ENCODE measurements around the gene CHCHD3.

The CHCHD3 gene

DNA sequence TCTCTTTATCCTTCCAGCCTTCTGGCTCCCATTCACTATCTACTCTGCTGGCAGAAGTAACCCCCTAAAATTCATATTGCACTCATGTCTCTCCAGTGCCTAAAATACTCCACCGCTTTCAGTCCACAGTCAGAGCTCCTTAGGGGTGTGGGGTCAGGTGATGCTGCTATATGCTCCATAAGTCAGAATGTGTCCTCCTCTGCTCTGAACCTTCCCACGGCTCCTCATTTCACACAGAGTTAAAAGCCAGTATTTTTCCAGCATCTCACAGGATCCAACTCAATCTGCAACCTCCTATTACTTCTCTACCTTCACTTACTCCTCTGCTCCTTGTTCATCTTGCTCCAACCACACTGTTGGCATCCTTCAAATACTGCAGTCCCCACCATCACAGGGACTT, 31.1 kb upstream of the CHCHD3 start:
- FAIRE-seq (no peak), DNase-seq (ENCODE audit: insufficient read length, low spot score) (no peak)
- no peak for TF ChIP-seq PAX5 (IDR thresholded peaks at IDR 0.05; ENCODE audit: insufficient read depth, low read length, severe bottlenecking)
- no peak for TF ChIP-seq POLR2A (IDR thresholded peaks at IDR 0.05; ENCODE audit: low read depth, low read length)
- no peak for TF ChIP-seq POLR2AphosphoS5 (IDR thresholded peaks at IDR 0.05; ENCODE audit: low read depth, low read length)
- no peak for TF ChIP-seq SPI1 (IDR thresholded peaks at IDR 0.05; ENCODE audit: low read depth, low read length)
- TF ChIP-seq POU2F2 (IDR thresholded peaks at IDR 0.05; ENCODE audit: low read depth, low read length), result no peak
- TF ChIP-seq TAF1 (IDR thresholded peaks at IDR 0.05; ENCODE audit: low read depth, low read length), result no peak

DNA sequence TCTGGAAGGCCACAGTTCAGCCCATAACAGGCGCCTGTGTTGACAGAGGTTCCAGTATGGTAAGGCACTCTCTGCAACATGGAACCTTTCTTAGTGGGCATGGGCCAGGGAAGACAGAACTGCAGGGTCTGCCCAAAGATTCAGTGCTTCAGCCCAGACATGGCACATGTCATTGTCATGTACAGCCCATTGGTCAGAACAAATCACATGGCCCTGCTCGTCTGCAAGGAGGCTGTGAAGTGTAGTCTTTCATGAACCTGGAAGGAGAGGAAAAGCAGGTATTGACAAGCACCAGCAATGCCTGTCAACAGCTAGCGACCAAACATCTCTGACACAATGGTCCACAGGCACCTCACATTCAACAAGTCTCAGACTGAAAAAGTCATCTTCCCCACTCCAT, 30.4 kb upstream of the CHCHD3 start:
- FAIRE-seq, result no peak
- DNase-seq (ENCODE audit: insufficient read length, low spot score), result no peak
- TF ChIP-seq POLR2A (IDR thresholded peaks at IDR 0.05; ENCODE audit: low read depth, low read length) (no peak), POU2F2 (IDR thresholded peaks at IDR 0.05; ENCODE audit: low read depth, low read length) (no peak), TAF1 (IDR thresholded peaks at IDR 0.05; ENCODE audit: low read depth, low read length) (no peak), POLR2AphosphoS5 (IDR thresholded peaks at IDR 0.05; ENCODE audit: low read depth, low read length) (no peak), SPI1 (IDR thresholded peaks at IDR 0.05; ENCODE audit: low read depth, low read length) (no peak), PAX5 (IDR thresholded peaks at IDR 0.05; ENCODE audit: insufficient read depth, low read length, severe bottlenecking) (no peak)

DNA sequence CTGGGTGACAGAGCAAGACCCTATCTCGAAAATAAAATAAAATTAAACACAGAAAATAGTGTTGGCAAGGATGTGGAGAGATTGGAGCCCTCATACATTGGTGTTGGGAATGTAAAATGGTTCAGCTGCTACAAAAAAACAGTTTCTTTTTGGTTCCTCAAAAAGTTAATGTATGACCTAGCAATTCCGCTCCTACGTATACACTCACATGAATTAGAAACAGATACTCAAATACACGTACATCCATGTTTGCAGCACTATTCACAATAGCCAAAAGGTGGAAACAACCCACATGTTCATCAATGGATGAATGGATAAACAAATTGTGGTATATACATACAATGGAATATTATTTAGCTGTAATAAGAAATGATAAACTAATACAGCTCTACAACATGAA, 28.4 kb upstream of the CHCHD3 start:
- FAIRE-seq (no peak), DNase-seq (ENCODE audit: insufficient read length, low spot score) (no peak)
- TF ChIP-seq POLR2A (IDR thresholded peaks at IDR 0.05; ENCODE audit: low read depth, low read length), result no peak
- TF ChIP-seq POLR2AphosphoS5 (IDR thresholded peaks at IDR 0.05; ENCODE audit: low read depth, low read length), result no peak
- TF ChIP-seq TAF1 (IDR thresholded peaks at IDR 0.05; ENCODE audit: low read depth, low read length), result no peak
- no peak for TF ChIP-seq SPI1 (IDR thresholded peaks at IDR 0.05; ENCODE audit: low read depth, low read length)
- TF ChIP-seq POU2F2 (IDR thresholded peaks at IDR 0.05; ENCODE audit: low read depth, low read length), result no peak
- no peak for TF ChIP-seq PAX5 (IDR thresholded peaks at IDR 0.05; ENCODE audit: insufficient read depth, low read length, severe bottlenecking)

DNA sequence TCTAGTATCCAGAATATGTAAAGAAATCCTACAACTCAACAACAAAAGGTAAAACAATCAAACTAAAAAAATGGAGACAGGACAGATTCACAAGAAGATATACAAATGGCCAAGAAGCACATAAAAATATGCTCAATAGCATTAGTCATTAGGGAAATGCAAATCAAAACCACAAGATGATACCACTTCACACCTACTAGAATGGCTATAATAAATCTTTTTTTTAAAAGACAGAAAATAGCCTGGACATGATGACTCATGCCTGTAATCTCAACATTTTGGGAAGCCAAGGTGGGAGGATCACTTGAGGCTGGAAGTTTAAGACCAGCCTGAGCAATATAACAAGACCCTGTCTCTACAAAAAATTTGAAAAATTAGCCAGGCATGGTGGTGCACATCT, 27.9 kb upstream of the CHCHD3 start:
- FAIRE-seq (no peak), DNase-seq (ENCODE audit: insufficient read length, low spot score) (no peak)
- TF ChIP-seq SPI1 (IDR thresholded peaks at IDR 0.05; ENCODE audit: low read depth, low read length) (no peak), POU2F2 (IDR thresholded peaks at IDR 0.05; ENCODE audit: low read depth, low read length) (no peak)

DNA sequence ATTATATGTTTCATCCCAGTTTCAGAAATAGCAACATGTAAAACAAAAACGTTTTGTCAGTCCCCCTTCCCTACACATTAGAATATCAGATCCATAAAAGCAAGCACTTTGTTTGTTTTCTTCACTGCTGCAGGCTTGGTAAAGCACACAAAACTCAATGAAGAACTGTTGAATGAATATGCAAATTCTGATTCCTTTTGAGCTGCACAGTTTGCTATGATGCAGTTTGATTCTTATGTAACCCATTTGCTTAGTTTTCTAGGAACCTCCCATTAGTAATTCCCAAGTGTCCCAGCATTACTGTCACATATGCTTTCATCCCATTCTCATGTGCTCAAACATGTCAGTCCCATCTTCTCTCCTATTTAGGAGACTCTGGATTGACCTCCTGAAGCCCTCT, 26.1 kb upstream of the CHCHD3 start:
- TF ChIP-seq POLR2AphosphoS5 (IDR thresholded peaks at IDR 0.05; ENCODE audit: low read depth, low read length) (no peak), POU2F2 (IDR thresholded peaks at IDR 0.05; ENCODE audit: low read depth, low read length) (no peak), POLR2A (IDR thresholded peaks at IDR 0.05; ENCODE audit: low read depth, low read length) (no peak), TAF1 (IDR thresholded peaks at IDR 0.05; ENCODE audit: low read depth, low read length) (no peak), PAX5 (IDR thresholded peaks at IDR 0.05; ENCODE audit: insufficient read depth, low read length, severe bottlenecking) (no peak), SPI1 (IDR thresholded peaks at IDR 0.05; ENCODE audit: low read depth, low read length) (no peak)
- DNase-seq (ENCODE audit: insufficient read length, low spot score) (no peak), FAIRE-seq (no peak)

- no peak for FAIRE-seq
- DNase-seq (ENCODE audit: insufficient read length, low spot score), result no peak
- TF ChIP-seq POLR2AphosphoS5 (IDR thresholded peaks at IDR 0.05; ENCODE audit: low read depth, low read length) (no peak), PAX5 (IDR thresholded peaks at IDR 0.05; ENCODE audit: insufficient read depth, low read length, severe bottlenecking) (no peak), SPI1 (IDR thresholded peaks at IDR 0.05; ENCODE audit: low read depth, low read length) (no peak), POU2F2 (IDR thresholded peaks at IDR 0.05; ENCODE audit: low read depth, low read length) (no peak), POLR2A (IDR thresholded peaks at IDR 0.05; ENCODE audit: low read depth, low read length) (no peak), TAF1 (IDR thresholded peaks at IDR 0.05; ENCODE audit: low read depth, low read length) (no peak)
Measured at GRCh38 chr7:133102276-133103060, 20.6 kb upstream of the CHCHD3 start.

GRCh38 chr7:133099633-133100286, 17.9 kb upstream of the CHCHD3 start:
- FAIRE-seq, result no peak
- no peak for DNase-seq (ENCODE audit: insufficient read length, low spot score)
- TF ChIP-seq POLR2A (IDR thresholded peaks at IDR 0.05; ENCODE audit: low read depth, low read length), result no peak
- no peak for TF ChIP-seq POU2F2 (IDR thresholded peaks at IDR 0.05; ENCODE audit: low read depth, low read length)
- TF ChIP-seq POLR2AphosphoS5 (IDR thresholded peaks at IDR 0.05; ENCODE audit: low read depth, low read length), result no peak
- no peak for TF ChIP-seq SPI1 (IDR thresholded peaks at IDR 0.05; ENCODE audit: low read depth, low read length)
- TF ChIP-seq PAX5 (IDR thresholded peaks at IDR 0.05; ENCODE audit: insufficient read depth, low read length, severe bottlenecking), result no peak

- FAIRE-seq (no peak), DNase-seq (ENCODE audit: insufficient read length, low spot score) (no peak)
- TF ChIP-seq SPI1 (IDR thresholded peaks at IDR 0.05; ENCODE audit: low read depth, low read length), result no peak
- TF ChIP-seq POU2F2 (IDR thresholded peaks at IDR 0.05; ENCODE audit: low read depth, low read length), result no peak
- TF ChIP-seq TAF1 (IDR thresholded peaks at IDR 0.05; ENCODE audit: low read depth, low read length), result no peak
- no peak for TF ChIP-seq PAX5 (IDR thresholded peaks at IDR 0.05; ENCODE audit: insufficient read depth, low read length, severe bottlenecking)
- no peak for TF ChIP-seq POLR2AphosphoS5 (IDR thresholded peaks at IDR 0.05; ENCODE audit: low read depth, low read length)
- no peak for TF ChIP-seq POLR2A (IDR thresholded peaks at IDR 0.05; ENCODE audit: low read depth, low read length)
Measured at GRCh38 chr7:133095119-133095671, 13.3 kb upstream of the CHCHD3 start.

DNA sequence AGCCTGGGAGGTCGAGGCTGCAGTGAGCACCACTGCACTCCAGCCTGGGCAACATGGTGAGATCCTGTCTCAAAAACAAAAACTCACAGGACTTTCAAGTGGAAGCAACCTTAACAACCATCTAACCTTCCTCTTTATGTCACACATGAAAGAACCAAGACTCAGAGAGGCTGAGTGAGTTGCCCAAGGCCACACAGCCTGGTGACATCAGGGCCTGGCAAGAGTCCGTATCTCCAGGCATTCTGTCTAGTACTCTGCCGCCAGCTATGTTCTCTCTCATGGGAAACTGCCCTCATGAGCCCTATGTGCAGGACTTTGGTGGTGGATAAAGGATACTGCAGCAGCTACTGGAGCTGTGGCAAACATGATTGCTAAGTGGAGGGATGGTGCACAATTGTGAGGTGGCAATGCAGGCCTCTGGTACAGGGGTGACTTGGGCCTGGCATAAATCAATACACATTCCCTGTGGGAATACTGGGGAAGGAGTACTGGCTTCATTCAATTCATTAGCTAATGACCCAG, 10.1 kb upstream of the CHCHD3 start:
- DNase-seq (ENCODE audit: insufficient read length, low spot score), result no peak
- no peak for TF ChIP-seq POLR2AphosphoS5 (IDR thresholded peaks at IDR 0.05; ENCODE audit: low read depth, low read length)
- TF ChIP-seq POU2F2 (IDR thresholded peaks at IDR 0.05; ENCODE audit: low read depth, low read length), result no peak
- FAIRE-seq, result no peak
